ENCODE measurements around the gene UNC13A.
A peak's percentile ranks its signal among the peaks of the same experiment; 100 is the strongest.

Gene UNC13A

DNA sequence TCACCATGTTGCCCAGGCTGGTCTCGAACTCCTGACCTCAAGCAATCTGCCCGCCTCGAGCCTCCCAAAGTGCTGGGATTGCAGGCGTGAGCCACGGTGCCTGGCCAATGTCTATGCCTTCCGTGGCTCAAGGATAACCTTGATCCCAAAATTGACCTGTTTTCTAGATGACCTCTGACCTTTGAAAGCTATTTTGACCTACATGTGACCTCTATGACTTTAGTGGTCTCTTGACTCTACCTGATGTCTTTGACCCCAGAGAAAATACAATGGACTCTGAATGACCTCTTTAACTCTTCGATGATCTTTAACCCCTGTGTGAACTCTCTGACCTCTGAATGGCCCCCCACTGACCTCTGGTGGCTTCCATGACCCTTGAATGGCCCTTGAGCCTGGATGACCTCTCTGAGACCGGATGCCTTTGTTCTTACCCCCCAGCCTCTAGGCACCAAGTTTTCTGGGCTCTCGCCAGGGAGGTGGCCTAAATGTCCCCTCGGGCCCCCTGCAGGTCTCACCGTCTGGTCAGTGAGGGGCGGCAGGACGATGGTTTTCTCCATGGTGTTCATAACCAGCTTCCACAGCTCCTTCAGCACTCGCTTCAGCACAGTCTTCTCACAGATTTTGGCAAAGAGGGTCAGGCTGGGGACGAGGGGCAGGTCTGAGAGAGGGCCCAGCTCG is 63.7 kb downstream of the UNC13A start:
- DNase-seq: no peak

DNA sequence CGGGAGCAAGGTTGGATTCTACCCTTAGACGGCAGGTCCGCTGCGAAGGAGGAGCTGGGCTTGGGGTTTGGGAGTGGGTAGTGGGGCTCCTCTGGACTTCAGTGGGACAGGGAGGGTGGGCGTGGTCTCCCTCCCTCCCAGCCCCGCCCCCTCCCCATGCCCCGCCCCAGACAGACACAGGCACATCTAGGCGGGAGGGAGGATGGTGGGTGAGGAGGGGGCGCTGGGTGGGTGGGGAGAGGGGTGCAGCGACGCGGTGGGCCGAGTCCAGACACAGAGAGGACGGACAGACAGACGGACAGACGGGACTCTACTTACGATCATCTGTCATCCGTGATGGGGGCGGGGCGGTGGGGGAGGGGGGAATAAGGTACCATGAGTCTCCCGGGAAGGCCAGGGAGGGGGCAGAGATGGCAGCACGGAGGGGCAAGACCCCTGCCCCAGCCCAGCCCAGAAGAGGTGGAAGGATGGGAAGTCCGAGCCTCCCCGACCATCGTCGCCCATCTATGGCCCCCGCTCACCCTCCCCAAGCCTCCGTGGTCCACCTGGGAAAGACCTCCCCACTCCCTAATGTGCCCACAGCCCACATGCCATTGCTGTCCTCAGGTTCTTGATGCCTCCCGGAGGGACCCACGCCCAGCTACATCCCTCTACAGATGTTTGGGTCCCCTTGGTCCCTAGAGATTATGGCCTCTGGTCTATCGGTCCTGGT is 64.8 kb downstream of the UNC13A start:
- DNase-seq: no peak

DNA sequence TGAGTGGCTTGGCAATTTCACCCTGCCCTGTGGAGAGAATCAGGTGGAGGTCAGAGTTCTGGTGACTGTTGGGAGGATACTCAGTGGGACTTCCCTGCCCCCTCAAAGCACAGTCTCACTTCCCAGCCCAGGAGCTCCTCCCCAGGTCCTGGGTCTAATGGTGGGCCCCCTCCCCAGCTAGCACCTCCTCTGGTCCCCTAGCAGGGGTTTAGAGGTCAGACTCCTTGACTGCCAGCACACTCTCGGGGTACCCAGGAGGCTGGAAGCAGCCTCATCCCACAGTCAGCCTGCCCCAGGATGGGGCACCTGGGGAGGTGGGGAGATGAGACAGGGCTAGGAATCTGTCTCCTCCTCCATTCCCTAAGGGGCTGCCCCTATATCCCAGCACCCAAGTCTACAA is 67.5 kb downstream of the UNC13A start:
- no peak for DNase-seq

DNA sequence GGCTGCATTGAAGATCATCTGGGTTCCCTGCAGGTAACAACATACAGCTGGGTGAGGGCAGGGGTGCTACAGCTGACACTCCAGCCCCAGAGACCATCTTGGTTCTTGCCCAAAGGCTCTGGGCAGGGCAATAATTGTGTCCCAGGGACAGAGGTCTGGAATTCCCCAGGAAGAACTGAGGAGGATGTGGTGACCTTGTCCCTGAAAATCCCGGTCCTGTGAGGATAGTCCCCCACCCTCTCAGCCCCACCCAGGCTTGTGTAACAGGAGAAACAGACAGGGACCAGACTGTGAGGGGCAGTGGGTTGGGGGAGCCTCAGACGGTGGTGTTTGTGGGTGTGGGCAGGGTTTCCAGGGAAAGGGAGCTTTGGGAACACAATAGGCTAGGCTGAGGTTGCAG is 69.2 kb downstream of the UNC13A start:
- DNase-seq: no peak

DNA sequence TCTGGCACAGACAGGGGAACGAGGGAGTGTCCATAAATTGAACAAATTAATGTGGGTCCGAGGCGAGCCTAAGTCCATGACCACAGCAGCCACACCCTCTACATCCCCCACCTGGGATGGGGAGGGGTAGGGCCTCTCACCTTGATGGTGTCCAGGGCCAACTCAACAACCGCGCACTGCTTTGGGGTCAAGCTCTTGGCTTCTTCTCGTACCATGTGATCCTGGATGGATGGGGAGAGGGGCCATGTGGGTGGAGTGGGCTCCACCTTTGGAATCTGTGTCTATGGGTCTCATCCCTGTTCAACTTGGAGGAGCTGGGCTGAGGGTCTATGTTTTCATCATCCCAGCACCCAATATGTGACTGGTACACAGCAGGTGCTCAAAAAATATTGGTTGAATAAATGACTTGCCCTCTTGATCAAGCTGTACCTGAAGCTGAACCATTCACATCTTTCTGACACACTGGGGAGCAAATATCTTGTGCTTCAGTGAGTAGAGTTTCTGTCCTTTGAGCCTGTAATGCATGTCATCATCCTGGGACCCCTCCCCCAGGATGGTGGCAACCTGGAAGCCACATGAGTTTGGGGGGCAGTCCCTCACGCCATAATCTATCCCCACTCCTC is 69.8 kb downstream of the UNC13A start:
- no peak for DNase-seq

DNA sequence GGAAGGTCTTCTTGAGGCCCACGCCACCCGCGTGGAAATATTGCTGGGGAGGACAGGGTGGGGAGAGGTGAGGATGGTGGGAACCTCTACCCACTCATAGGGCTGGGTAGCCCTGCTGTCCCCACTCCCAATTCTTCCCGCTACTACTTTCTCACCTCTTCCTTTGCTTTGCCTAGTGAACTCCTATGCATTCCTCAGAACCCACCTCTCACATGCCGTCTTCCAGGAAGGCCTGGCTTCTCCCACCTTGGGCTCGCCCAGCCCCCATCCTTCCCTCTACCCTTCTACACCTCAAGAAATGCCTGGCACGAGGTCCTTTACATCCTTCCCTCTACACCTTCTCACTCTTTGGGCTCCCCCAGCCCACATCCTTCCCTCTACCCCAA is 70.4 kb downstream of the UNC13A start:
- no peak for DNase-seq

DNA sequence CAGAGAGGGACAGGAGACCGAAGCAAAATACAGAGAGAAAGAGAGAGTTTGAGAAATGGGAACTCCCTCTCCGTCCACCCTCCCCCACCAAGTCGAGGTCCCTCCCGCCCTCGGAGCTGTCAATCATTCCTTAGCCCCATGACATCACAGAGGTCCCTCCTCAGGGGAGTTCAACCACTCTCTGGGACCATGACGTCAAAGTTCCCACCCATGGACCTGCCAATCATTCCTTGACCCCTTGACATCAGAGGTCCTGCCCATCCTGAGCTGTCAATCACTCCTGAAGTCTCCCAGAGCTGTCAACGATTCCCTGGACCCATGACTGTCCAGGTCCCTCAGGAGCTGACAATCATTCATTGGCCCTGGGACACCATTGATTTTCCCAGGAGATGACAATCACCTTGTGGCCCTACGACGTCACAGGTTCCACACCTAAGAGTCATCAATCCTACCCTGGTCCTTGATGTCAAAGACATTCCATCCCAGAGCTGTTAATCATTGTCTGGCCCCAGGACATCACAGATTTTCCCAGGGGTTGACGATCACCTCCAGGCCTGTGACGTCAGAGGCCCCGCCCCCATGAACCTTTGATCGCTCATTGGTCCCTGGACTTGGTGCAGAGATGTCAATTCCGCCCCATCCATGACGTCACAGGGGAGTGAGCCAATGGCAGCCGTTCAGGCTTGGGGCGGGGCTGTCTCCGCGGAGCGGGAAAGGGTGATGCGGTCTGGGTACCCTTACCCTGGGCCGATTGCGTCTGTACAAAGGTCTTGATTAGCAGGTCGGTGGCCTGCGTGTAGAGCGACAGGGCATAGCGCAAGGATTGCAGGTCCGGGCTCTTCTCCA is 71.0 kb downstream of the UNC13A start:
- DNase-seq: no peak

DNA sequence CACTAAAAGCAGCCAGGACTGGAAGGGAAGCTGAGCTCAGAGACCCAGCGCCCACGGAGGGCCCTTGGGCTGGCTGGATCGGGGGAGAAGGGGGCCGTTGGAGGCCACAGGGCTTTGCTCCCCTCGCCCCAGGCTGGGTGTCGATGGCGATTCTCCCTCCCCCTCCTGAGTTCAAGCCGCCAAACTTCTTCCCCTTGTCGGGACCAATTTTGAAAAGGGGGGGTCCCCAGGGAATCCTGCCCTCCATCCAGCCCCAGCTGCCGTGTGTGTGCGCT is 71.5 kb downstream of the UNC13A start:
- DNase-seq: no peak

DNA sequence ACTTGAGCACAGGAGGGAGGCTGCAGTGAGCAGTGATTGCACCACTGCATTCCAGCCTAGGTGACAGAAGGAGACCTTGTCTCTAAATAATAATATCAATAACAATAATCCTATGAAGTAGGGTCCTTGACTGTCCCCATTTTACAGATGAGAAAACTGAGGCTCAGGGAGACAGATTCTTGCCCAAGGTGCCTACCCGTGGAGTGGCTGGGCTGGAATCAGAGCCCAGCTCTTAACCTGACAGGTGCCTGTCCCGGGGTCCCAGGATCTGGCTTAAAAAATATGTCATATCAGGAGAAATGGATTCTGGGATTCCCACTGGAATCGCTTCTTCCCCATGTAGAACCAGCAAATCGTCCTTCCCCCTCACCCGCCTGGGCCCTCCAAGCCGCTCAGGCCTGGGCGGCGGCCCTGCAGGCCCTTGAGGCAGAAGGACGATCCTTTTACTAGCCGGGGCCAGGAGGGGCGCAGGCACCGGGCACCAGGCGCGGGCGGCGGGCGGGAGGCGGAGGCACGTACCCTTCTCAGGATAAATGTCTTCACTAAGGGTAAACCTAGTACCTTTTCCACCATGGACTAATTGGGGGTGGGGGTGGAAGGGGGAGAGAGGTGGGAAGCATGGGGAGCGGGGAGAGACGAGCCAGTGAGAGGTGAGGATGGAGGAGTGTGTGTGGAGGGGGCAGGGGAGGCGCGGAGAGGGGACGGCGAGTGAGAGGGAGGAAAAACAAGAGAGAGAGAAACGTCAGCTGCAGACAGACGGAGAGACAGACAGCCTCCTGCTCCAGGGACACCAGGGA is 72.1 kb downstream of the UNC13A start:
- no peak for DNase-seq

DNA sequence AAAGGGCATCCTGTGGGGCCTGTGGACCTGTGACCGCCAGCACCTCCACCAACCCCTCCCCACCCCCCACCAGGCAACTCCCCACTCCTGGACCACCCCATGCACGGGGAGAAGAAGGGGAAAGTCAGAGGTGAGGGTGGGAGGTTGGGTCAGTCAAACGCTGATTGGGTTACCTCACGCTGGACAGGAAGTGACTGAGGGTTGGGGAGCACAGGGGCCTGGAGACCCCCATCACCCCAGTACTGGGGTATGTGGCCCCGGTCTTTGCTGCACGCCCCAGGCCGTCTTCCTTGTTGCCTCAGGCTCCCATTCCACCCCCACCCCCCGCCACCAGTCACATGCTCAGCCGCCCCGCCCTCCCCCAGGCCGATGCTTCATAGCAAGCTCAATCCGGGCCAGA is 73.7 kb downstream of the UNC13A start:
- no peak for DNase-seq

DNA sequence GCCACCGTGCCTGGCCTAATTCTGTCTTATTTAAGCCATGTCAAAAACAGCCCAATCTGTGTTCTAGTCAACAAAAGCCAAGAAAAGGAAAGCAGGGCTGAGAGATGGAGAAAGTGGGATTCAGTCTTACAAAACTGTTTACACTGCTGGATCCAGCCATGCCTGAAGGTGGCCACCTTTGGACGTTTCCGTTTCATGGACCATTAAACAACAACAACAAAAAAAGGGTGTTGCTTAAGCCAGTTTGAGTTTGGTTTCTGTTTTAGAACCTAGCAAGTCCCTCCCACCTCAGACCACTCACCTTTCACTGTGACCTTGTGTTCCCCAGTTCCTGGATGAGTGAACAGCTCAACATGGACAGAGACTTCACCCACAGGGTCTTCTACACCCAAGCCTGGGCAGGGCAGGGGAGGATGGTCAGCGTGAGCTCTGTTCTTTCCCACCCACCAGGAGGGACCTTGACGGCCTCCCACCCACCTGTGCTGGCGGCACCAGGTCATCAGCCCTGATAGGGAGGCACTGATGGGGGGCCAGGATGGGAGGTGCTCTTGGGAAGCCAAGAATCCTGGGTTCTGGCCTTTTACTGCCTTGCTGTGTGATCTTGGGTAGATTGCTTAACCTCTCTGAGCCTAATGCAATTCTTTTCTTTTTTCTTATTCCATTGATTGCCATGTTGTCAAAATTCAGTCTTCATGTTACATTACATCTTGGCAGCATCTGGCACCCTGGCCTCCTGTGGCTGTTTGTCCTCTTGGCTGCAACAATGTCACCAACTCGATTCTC is 76.5 kb downstream of the UNC13A start:
- no peak for DNase-seq

DNA sequence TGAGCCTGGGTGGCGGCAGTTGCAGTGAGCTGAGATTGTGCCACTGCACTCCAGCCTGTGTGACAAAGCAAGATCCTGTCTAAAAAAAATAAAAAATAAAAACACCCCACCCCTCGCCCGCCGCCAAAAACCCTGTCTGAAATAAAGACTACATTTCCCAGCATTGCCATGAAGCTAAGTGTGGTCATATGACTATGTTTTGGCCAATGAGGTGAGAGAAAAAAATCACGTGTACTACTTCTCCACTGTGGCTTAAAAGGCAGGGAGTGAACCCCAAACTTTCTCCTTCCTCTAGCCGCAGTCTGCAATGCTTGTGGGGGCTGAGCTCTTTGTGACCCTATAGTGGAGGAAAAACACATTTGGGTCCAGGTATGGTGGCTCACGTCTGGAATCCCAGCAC is 77.8 kb downstream of the UNC13A start:
- DNase-seq: no peak

DNA sequence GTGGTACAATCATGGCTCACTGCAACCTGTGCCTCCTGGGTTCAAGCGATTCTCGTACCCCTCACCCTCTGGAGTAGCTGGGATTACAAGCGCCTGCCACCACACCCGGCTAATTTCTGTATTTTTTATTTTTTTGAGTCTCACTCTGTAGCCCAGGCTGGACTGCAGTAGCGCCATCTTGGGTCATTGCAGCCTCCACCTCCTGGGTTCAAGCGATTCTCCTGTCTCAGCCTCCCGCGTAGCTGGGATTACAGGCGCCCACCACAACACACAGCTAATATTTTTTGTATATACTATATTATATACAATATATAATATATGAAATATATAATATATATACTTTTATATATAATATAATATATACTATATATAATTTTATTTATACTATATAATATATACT is 80.2 kb downstream of the UNC13A start:
- DNase-seq: no peak

DNA sequence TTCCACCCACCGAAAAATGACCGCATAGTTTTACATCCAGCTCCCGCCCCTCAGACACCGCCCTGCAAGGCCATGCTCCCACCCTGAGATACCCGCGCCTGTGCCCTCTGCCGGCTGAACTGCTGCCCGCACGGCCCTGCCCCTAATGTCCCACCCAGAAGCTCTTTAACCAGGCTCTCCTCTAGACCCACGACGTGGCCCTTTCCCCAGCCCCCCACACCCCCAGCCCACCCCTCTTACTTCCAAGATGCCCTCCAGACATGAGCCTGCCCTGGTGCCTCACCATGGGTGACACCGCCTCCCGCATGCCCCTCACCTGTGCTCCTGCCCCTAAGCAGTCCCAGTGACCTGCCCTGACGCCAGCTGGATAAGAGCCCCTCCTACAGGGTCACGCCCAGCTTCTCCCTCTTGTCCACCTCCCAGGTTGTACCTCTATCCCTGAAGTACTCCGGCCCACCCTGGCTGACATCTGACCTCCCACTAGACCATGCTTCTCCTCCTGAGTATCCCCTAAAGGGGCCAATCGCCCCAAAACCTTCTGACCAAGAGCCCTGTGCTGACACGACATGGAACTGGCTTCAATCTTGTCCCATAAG is 81.5 kb downstream of the UNC13A start:
- DNase-seq: no peak

DNA sequence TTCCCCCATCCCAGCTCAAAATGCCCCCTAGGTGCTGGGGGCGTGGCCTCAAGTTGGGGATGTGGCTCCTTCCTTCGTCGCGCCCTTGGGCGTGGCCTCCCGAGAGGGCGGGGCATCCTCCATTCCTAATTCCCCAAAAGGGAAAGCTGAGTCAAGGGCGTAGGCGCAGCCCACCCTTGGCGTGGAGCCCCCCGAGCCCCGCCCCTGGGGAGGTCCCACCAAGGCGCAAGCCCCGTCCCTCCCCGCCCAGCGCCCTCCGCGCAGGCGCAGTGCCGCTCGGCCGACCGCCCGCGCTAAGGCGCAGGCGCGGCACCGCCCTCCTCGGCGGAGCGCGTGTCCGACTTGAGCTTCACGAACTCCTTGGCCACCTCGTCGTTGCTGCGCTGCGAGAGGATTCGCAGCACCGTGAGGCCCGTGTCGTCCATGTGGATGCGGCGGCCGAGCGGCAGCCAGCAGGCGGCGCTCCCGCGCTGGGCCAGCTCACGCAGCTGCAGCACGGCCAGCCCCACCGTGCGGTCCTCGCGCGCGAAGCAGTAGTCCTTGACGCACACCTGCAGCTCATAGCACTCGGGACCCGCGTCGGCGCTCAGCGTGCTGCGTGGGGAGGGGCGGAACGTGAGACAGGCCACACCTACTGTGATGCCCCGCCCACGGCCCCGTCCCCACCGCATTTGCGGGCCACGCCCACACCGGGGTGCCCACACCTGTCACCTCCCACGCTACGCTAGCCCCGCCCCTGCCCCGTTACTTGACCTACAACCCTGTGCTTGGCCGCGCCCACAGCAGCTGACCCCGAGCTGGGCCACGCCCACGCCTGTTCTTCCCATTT is 82.2 kb downstream of the UNC13A start:
- peak; percentile 18 for DNase-seq

DNA sequence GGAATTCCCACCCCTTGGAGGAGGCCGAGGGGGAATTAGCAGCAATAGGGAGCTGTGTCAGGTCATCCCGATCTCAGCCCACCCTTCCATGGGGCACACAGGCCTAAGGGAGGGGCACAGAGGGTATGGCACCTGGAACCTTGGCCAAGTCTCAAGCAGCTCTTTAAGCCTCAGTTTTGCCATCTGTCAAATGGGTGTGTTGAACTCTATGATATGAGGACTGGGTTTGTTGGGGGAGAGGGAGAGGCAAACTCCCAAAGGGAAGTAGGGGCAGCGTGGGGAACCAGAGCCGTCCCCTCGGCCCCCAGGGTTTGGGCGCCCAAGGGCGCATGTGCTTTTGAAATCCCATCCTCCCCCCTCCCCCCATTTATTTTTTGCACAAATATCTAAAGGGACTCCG is 83.0 kb downstream of the UNC13A start:
- DNase-seq: no peak

DNA sequence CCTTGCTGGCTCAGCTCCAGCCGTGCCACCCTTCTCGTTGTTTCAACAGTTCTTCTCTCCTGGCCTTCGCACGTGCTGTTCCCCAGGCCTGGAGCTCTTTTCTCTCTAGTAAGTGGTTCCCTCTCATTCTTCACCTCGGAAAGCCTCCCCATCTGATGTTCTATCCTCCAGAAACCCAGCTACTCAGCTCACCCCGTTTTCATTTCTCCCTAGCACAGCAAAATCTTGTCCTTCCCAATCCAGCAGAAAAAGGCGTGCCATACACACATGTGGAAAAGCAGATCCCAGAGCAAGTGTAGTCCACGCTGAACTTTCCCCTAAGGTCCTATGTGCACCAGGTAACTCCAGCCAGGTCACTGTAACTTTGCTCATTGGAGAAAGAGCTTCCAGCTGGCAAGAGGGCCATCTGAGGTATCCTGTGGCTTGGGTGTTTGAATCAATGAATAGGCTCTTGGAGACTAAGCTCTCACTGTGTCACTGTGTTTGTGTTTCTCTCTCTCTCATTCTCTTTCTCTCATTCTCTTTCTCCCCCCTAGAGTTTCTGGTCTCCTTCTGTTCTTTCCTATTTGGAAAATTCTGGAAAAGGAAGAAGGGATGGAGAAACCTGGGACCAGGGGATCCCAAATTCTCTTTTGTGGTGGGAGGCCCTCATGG is 83.7 kb downstream of the UNC13A start:
- no peak for DNase-seq

DNA sequence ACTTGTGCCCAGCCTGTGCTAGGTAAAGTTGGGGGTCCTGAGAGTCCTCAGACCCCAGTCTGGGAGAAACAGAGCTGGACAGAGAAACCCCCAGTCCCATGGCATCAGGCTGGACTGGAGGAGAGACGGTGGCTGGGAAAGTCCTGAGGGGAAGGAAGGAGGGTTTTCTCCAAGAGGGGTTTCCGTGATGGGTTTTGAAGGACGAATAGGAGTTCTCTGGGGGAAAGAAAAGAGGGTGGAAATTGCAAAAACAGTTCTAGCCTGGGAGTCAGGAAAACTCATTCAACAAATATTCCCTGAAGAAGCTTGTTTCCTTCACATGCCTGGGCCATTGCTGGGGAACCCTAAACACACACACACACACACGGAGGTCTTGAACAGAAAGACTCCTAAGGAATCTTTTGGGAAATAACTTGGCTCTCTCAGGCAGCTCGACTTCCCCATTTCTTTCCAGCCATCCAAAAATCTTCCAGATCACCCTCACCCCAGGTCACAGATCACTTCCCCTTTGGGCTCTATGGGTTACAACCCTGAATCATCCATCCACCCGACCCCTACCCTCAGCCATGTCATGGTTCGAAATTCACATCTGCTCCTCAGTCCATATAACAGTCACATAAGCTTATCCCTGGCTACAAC is 85.2 kb downstream of the UNC13A start:
- DNase-seq: no peak

DNA sequence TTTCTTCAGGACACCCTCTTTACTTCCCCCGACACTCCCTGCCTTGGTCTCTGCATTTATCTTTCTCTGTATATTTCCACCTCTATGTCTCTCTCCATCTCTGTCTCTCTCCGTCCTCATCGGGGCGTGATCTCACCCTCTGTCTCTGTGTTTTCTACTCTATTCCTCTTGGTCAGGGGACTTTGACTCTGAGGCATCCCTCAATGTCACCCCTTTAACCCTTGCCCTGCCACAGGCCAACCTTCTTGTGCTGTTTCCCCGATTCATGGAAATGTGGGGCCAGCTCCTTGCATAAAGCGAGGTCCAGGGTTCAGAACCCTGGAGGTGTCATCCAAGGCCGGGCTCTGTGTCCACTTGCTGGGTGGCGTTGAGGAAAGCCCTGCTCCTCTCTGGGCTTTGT is 85.9 kb downstream of the UNC13A start:
- no peak for DNase-seq

DNA sequence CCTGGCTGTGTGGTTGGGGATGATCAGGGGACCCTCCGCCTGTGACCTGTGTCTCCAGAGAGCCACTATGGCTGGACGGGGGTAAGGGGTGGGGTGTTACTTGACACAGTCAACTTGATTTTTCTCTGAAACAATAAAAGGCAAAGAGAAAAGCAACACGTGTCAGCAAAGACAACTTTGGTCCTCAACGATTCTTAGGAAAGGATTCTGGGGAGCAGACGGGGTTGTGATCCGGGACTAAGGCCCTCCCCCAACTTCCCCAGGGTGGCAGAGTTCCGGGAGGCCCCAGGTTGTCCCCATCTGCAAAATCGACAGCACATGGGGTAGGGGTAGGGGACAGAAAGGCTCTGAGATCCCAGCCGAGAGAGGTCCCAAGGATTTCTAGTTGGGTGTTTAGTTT is 86.5 kb downstream of the UNC13A start:
- no peak for DNase-seq

All from NCI-H69 (cell line).